ENCODE results near the gene AFF1.
"Not testable (repeated sequence)": the region's sequence is repeated elsewhere in the genome, so short reads cannot be mapped to it uniquely, and the experiment has no call there.

The AFF1 gene

DNA sequence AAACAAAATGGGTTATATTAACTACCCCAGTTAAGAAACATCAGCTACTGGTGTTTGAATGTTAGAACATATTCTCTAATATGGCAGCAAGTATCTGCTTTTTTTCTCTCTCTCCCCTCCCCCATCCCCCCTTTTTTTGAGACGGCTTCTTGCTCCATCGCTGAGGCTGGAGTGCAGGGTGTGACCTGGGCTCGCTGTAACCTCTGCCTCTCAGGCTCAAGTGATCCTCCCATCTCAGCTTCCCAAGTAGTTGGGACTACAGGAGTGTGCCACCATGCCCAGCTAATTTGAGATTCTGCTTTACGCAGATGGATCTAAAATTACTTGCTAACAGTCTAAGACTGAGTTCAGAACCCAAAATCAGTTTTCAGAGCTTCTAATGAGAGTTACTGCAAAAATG lies 101.9 kb downstream of the AFF1 start:
- DNase-seq (ENCODE audit: low read depth, low spot score) = no peak
- POLR2A ChIA-PET = no interaction called here
- TF ChIP-seq, protein P1, sequence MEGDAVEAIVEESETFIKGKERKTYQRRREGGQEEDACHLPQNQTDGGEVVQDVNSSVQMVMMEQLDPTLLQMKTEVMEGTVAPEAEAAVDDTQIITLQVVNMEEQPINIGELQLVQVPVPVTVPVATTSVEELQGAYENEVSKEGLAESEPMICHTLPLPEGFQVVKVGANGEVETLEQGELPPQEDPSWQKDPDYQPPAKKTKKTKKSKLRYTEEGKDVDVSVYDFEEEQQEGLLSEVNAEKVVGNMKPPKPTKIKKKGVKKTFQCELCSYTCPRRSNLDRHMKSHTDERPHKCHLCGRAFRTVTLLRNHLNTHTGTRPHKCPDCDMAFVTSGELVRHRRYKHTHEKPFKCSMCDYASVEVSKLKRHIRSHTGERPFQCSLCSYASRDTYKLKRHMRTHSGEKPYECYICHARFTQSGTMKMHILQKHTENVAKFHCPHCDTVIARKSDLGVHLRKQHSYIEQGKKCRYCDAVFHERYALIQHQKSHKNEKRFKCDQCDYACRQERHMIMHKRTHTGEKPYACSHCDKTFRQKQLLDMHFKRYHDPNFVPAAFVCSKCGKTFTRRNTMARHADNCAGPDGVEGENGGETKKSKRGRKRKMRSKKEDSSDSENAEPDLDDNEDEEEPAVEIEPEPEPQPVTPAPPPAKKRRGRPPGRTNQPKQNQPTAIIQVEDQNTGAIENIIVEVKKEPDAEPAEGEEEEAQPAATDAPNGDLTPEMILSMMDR (IDR thresholded peaks at IDR 0.05; ENCODE audit: insufficient read depth, low read length, missing control alignments) = no peak
- no peak overlapping the region for H3K4me3 ChIP-seq (ENCODE audit: low read depth, low read length)
- CTCF ChIA-PET = no interaction called here

DNA sequence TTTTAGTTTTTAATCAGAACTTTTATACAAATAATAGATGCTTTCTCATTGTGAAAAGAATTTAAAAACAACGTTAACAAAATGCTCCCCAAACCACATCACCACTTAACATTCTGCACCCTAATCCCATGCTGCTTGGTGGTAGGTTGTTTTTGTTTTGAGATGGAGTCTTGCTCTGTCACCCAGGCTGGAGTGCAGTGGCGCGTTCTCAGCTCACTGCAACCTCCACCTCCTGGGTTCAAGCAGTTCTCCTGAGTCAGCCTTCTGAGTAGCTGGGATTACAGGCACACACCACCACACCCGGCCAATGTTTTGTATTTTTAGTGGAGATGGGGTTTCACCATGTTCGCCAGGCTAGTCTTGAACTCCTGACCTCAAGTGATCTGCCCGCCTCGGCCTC lies 102.4 kb downstream of the AFF1 start:
- POLR2A ChIA-PET; H3K4me3 ChIP-seq (ENCODE audit: low read depth, low read length); DNase-seq (ENCODE audit: low read depth, low spot score): not testable (repeated sequence)
- CTCF ChIA-PET = interaction anchor here (2.6 kb wide), 1 partner anchor 115 kb away, joined by 8 read pairs; no protein-coding TSS in a partner anchor

DNA sequence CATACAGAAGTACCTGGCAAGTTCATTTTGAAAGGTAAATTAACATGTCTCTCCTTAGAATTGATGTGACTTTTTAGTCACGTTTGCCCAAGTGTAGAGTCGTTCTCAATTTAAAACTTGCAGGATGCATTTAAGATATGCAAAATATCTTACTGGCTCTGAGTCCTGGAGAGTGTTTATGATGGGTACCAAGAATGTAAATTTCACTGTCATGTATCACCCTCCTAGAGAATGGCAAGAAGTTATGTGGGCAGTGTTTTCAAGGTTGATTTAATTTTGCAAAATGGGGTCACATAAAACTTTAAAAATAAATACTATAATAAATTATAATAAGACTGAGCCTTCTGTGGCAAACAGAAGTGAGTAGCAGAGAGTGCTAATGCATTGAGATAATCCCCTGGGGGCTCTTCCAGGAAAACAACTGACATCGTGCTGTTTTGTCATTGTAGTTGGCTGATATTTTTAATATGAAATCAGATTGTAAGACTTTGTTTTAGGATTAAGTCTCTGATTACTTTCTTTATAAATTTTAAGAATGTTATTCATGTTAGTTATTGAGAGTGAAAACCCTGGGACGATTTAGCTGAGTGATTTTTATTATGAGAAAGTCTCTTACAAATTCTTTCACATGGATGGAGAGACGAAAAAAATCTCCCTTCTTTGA lies 103.0 kb downstream of the AFF1 start:
- no peak overlapping the region for H3K4me3 ChIP-seq (ENCODE audit: low read depth, low read length)
- CTCF ChIA-PET = interaction anchor here (2.6 kb wide), 1 partner anchor 115 kb away, joined by 8 read pairs; no protein-coding TSS in a partner anchor
- POLR2A ChIA-PET = no interaction called here
- DNase-seq (ENCODE audit: low read depth, low spot score) = no peak
- TF ChIP-seq, protein P1 (IDR thresholded peaks at IDR 0.05; ENCODE audit: insufficient read depth, low read length, missing control alignments) = no peak

DNA sequence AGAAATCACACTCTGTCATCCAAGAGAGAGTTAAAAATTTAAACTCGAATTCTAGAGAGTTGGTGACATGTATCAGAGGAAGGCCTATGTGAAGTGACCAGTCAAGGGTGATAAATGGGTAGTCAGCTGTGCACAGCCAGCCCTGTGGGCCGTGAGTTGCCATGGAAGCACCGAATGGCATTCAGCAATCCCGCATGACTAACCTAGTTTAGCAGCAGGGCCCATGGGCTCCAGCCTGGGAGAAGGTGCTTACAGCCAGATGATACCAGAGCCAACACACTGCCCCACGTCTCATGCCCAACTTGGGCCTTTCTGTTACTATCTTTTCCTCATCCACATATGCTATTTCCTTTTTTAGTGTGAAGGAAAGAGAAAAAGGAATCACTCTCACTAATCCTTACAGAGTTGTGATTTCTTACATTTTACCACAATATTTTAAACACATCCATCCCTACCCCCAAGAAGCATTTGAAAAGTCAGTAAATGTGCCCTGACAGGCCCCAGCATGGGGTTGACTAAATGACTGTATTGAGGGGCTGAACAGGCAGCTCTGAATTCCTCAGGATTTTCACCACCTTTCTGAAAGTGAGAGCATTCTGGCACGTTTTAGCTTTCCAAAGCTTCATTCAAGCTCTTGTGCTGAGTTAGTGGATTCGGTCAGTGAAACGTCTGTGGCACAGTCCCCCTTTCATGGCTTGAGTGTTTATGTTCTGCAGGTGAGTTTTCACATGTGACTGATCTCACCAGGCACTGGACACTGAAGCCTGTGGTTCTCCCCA lies 104.2 kb downstream of the AFF1 start:
- H3K4me3 ChIP-seq (ENCODE audit: low read depth, low read length) = no peak overlapping the region
- TF ChIP-seq, protein P1 (IDR thresholded peaks at IDR 0.05; ENCODE audit: insufficient read depth, low read length, missing control alignments) = no peak
- POLR2A ChIA-PET = interaction anchor here (0.8 kb wide), 1 partner anchor 33 kb away, joined by 3 read pairs; no protein-coding TSS in a partner anchor
- no peak for DNase-seq (ENCODE audit: low read depth, low spot score)
- CTCF ChIA-PET = interaction anchor here (2.6 kb wide), 1 partner anchor 117 kb away, joined by 8 read pairs; no protein-coding TSS in a partner anchor

DNA sequence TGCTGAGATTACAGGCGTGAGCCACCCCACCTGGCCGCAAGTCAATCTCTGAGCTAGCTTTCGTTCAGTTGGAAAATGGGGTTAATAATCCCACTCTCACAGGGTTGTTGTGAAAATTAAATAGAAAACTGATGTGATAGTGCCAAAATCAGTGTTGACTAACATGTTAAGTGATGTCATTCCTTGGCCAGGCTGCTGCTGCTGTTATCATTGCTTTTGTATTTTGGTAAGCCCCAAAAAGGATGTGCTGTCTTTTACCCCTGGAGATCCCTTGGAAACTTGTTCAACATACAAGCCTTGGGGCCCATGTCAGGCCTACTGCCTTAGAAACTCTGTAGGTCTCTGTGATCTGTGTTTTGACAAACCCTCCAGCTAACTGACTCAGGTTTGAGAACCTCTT lies 106.3 kb downstream of the AFF1 start:
- ChIA-PET CTCF (interaction anchor here (1.4 kb wide), 1 partner anchor 52 kb away, joined by 3 read pairs; no protein-coding TSS in a partner anchor), POLR2A (no interaction called here)
- no peak for DNase-seq (ENCODE audit: low read depth, low spot score)
- TF ChIP-seq, protein P1 (IDR thresholded peaks at IDR 0.05; ENCODE audit: insufficient read depth, low read length, missing control alignments) = no peak
- no peak overlapping the region for H3K4me3 ChIP-seq (ENCODE audit: low read depth, low read length)

DNA sequence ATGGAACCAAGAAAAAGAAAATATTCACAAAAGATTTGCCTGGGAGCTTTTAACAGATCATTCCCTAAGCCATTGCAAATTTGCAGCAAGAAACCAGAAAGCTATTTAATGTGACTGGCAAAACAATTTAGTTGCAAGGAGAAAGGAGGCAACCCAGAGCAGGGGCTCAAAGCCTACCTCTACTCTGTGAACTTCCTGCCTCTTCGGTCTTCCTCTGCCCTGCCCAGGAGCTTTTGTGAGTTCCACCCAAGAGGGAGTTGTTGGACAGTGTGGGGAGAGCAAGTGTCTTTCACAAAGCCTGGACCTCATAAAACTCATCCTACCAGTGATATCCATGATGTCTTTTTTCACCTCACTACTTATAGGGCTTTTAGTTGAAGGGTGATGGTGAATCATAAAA lies 107.4 kb downstream of the AFF1 start:
- ChIA-PET POLR2A (no interaction called here), CTCF (no interaction called here)
- no peak overlapping the region for H3K4me3 ChIP-seq (ENCODE audit: low read depth, low read length)
- TF ChIP-seq, protein P1 (IDR thresholded peaks at IDR 0.05; ENCODE audit: insufficient read depth, low read length, missing control alignments) = no peak
- DNase-seq (ENCODE audit: low read depth, low spot score) = no peak
